ENCODE measurements around the gene KCNJ1.

DNA sequence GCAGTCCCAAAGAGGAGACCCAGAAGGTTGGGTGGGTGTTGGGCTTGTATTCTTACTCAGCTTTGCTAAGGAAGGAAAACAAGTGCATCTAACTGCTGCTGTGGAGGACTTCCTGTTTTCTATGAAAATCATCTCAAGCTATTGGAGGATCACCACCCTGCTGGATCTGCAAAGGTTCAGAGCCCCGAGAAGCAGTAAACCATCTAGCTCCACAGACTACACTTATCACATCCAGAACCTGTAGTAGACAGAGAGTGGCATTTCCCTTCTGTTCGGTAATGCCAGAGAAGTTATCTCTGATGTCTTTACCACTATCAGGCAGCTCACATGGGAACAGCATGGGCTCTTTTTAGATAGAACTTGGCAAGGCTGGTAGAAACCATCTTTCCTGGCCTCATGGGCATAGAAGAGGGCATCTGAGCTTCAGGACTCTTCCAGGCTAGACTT is 21.7 kb downstream of the KCNJ1 start:
- TF ChIP-seq, protein P1, sequence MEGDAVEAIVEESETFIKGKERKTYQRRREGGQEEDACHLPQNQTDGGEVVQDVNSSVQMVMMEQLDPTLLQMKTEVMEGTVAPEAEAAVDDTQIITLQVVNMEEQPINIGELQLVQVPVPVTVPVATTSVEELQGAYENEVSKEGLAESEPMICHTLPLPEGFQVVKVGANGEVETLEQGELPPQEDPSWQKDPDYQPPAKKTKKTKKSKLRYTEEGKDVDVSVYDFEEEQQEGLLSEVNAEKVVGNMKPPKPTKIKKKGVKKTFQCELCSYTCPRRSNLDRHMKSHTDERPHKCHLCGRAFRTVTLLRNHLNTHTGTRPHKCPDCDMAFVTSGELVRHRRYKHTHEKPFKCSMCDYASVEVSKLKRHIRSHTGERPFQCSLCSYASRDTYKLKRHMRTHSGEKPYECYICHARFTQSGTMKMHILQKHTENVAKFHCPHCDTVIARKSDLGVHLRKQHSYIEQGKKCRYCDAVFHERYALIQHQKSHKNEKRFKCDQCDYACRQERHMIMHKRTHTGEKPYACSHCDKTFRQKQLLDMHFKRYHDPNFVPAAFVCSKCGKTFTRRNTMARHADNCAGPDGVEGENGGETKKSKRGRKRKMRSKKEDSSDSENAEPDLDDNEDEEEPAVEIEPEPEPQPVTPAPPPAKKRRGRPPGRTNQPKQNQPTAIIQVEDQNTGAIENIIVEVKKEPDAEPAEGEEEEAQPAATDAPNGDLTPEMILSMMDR (conservative IDR thresholded peaks at IDR 0.05; ENCODE audit: low read depth, low read length), result no peak
- TF ChIP-seq EZH2 (IDR thresholded peaks at IDR 0.05; ENCODE audit: low read length, unreplicated experiment), result no peak
